Progenitor cell of endocrine pancreas (in vitro differentiated cells): ENCODE data around the gene CENPU. TPM values are rescaled to one million over a fixed set of nuclear protein-coding genes. Genes with fewer than 3 reads are reported as not detected.
"Not testable (repeated sequence)": the region's sequence is repeated elsewhere in the genome, so short reads cannot be mapped to it uniquely, and the experiment has no call there.

Experiments used
- DNase-seq: peaks from one replicate; pipeline ENCODE4 v3.0.0; 2021; ENCODE audit warnings: low spot score; ENCODE audit not compliant: unreplicated experiment
- H3K27ac Mint-ChIP-seq: 2 replicates; pipeline ENCODE4 v1.8.0; 2021; ENCODE audit warnings: mild to moderate bottlenecking, moderate library complexity, mixed read lengths
- H3K27me3 Mint-ChIP-seq: 2 replicates; pipeline ENCODE4 v1.8.0; 2021; ENCODE audit warnings: mixed read lengths
- H3K36me3 Mint-ChIP-seq: 2 replicates; pipeline ENCODE4 v1.8.0; 2022; ENCODE audit warnings: mixed read lengths; ENCODE audit not compliant: insufficient read depth
- H3K4me1 Mint-ChIP-seq: 2 replicates; pipeline ENCODE4 v1.8.0; 2021; ENCODE audit warnings: low read depth, mixed read lengths
- H3K4me3 Mint-ChIP-seq: 2 replicates; pipeline ENCODE4 v1.8.0; 2021; ENCODE audit warnings: low read depth, mild to moderate bottlenecking, moderate library complexity, mixed read lengths
- H3K9me3 Mint-ChIP-seq: 2 replicates; pipeline ENCODE4 v1.8.0; 2021; ENCODE audit warnings: low read depth, mixed read lengths
- total RNA-seq: library from RNA; stranded (reverse); gene quantifications from 2 replicates; pipeline ENCODE4 v1.2.1, GENCODE V29; 2021
- TF ChIP-seq, protein P1 (sequence below): fragments of 200-600 bp; sonication (generic); IDR thresholded peaks from one replicate; pipeline ENCODE4 v1.5.0; 2021; ENCODE audit warnings: antibody characterized with exemption, mild to moderate bottlenecking; ENCODE audit not compliant: unreplicated experiment

The CENPU gene
- total RNA-seq, 1 donor from 2014 or later = 39.2 TPM

DNA sequence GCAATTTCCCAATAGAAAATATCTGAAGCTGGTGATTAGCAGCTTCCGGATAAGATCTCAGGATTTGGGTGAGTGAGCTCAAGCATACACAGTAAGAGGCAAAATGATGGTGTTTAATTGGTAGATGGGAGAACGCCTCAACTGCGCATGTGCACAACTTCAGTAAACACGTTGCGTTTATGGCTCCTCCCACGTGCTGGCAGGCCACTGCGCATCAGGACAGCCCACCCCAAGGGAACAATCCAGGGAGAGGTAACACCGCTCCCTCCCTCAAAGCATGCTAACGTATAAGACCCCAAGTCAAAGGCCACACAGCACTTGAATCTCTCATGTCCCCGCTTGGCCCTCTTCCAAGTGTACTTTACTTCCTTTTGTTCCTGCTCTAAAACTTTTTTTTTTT, 10.3 kb upstream of the CENPU start:
- H3K9me3 Mint-ChIP-seq = peaks cover 10% of the 10 kb centered on the region
- H3K4me1 Mint-ChIP-seq = peaks cover 22% of the 10 kb centered on the region
- no peak overlapping the region for H3K4me3 Mint-ChIP-seq
- TF ChIP-seq, protein P1, sequence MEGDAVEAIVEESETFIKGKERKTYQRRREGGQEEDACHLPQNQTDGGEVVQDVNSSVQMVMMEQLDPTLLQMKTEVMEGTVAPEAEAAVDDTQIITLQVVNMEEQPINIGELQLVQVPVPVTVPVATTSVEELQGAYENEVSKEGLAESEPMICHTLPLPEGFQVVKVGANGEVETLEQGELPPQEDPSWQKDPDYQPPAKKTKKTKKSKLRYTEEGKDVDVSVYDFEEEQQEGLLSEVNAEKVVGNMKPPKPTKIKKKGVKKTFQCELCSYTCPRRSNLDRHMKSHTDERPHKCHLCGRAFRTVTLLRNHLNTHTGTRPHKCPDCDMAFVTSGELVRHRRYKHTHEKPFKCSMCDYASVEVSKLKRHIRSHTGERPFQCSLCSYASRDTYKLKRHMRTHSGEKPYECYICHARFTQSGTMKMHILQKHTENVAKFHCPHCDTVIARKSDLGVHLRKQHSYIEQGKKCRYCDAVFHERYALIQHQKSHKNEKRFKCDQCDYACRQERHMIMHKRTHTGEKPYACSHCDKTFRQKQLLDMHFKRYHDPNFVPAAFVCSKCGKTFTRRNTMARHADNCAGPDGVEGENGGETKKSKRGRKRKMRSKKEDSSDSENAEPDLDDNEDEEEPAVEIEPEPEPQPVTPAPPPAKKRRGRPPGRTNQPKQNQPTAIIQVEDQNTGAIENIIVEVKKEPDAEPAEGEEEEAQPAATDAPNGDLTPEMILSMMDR = no peak
- H3K27me3 Mint-ChIP-seq = no peaks in the 10 kb centered on the region
- DNase-seq = no peak
- no peaks in the 10 kb centered on the region for H3K36me3 Mint-ChIP-seq
- H3K27ac Mint-ChIP-seq = no peak overlapping the region

DNA sequence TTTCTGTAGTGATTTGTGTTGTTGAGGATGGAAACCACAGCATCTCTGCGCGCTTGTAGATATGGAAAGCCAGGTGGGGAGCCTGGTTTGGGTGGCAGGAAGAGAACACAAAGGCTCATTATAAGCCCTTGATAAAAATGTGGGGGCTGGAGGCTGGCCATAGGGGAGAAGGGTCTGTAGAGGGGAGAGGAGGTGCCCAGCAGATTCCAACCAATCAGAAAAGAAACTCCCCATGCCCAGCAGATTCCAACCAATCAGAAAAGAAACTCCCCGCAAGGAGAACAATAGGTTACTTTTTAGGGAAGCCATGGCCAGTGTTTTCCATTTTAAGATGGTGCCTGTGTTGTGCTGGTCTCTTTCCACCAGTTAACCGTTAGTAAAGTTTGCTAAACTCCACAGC, 9.8 kb upstream of the CENPU start:
- no peak overlapping the region for H3K4me3 Mint-ChIP-seq
- DNase-seq = no peak
- TF ChIP-seq, protein P1 = no peak
- no peaks in the 10 kb centered on the region for H3K27me3 Mint-ChIP-seq
- peaks cover 10% of the 10 kb centered on the region for H3K9me3 Mint-ChIP-seq
- peaks cover 22% of the 10 kb centered on the region for H3K4me1 Mint-ChIP-seq
- H3K36me3 Mint-ChIP-seq = no peaks in the 10 kb centered on the region
- H3K27ac Mint-ChIP-seq = no peak overlapping the region

DNA sequence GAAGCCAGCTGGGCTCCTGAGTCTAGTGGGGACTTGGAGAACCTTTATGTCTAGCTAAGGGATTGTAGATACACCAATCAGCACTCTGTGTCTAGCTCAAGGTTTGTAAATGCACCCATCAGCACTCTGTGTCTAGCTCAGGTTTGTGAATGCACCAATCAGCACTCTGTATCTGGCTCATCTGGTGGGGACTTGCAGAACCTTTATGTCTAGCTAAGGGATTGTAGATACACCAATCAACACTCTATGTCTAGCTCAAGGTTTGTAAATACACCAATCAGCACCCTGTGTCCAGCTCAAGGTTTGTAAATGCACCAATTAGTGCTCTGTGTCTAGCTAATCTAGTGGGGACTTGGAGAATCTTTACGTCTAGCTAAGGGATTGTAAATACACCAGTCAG, 7.8 kb upstream of the CENPU start:
- peaks cover 10% of the 10 kb centered on the region for H3K4me1 Mint-ChIP-seq
- peaks cover 10% of the 10 kb centered on the region for H3K9me3 Mint-ChIP-seq
- H3K36me3 Mint-ChIP-seq, H3K27me3 Mint-ChIP-seq, H3K4me3 Mint-ChIP-seq, H3K27ac Mint-ChIP-seq, DNase-seq: not testable (repeated sequence)

DNA sequence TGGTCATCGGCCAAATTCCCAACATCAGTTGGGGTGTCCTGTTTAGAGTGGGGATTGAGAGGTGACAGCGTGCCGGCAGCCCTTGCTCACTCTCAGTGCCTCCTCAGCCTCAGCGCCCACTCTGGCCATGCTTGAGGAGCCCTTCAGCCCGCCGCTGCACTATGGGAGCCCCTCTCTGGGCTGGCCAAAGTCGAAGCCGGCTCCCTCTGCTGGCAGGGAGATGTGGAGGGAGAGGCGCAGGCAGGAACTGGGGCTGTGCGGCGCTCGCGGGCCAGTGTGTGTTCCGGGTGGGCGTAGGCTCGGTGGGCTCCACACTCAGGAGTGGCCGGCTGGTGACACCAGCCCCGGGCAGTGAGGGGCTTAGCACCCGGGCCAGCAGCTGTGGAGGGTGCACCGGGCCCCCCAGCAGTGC, 7.1 kb upstream of the CENPU start:
- no peak overlapping the region for H3K4me3 Mint-ChIP-seq
- H3K36me3 Mint-ChIP-seq = no peaks in the 10 kb centered on the region
- TF ChIP-seq, protein P1 = no peak
- peaks cover 3% of the 10 kb centered on the region for H3K4me1 Mint-ChIP-seq
- H3K27me3 Mint-ChIP-seq = no peaks in the 10 kb centered on the region
- no peak for DNase-seq
- peaks cover 10% of the 10 kb centered on the region for H3K9me3 Mint-ChIP-seq
- H3K27ac Mint-ChIP-seq = no peak overlapping the region

DNA sequence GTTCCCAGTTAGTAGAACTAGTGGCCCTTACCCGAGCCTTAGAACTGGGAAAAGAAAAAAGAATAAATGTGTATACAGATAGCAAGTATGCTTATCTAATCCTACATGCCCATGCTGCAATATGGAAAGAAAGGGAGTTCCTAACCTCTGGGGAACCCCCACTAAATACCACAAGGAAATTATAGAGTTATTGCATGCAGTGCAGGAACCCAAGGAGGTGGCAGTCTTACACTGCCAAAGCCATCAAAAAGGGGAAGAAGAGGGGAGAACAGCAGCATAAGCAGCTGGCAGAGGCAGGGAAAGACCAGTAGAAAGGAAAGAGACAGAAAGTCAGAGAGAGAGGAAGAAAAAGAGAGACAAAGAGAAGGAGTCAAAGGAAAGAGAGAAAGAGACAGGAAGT, 5.7 kb upstream of the CENPU start:
- H3K9me3 Mint-ChIP-seq = peaks cover 10% of the 10 kb centered on the region
- H3K4me3 Mint-ChIP-seq, H3K27me3 Mint-ChIP-seq, H3K4me1 Mint-ChIP-seq, H3K27ac Mint-ChIP-seq, H3K36me3 Mint-ChIP-seq, DNase-seq: not testable (repeated sequence)

DNA sequence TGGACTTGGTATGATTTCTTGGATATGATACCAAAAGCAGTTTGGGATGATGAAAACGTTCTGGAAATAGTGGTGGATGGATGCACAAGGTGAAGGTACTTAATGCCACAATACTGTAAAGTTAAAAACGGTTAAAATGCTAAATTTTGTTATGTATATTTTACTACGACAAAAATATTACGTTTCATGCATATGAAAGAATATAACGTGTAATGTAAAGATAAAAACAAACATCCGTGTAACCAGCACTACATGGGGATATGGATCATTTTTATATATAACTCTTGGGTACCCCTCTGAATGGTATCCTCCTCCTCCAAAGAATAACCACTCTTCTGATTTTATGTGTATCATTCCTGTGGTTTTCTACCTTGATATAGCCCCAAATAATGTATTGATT, 862 bp upstream of the CENPU start:
- peak overlapping the region; percentile 91 for H3K4me3 Mint-ChIP-seq
- H3K27me3 Mint-ChIP-seq = no peaks in the 10 kb centered on the region
- peaks cover 17% of the 10 kb centered on the region for H3K4me1 Mint-ChIP-seq
- DNase-seq = no peak
- H3K27ac Mint-ChIP-seq = peak overlapping the region; percentile 96
- H3K36me3 Mint-ChIP-seq = no peaks in the 10 kb centered on the region
- H3K9me3 Mint-ChIP-seq = peaks cover 2% of the 10 kb centered on the region
- TF ChIP-seq, protein P1 = no peak
